ENCODE measurements around the gene MTHFD1L. TPM values are rescaled to one million over a fixed set of nuclear protein-coding genes. Genes with fewer than 3 reads are reported as not detected.
A peak's percentile ranks its signal among the peaks of the same experiment; 100 is the strongest.

MTHFD1L gene
- total RNA-seq, 2 experiments from 2014 or later = 155 to 158 TPM

DNA sequence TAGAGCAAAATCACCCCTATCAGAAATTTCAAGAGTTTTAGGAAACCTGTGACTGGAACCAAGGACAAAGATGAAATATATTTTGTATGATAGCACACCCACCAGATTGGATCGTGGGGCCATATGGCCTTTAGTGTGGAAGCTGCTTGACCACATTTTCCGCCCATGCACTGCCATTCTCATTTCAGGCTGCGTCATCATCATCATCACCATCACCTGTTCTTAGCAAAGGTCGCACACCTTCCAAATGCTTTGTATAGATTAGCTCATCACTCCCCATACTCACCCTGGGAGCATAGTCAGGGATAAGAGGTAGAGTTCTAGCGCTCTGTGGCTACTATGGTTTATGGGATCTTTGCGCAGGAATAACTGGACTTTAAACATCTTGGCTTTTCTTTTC, 185.7 kb downstream of the MTHFD1L start:
- ChIA-PET POLR2A (no interaction called here), CTCF (interaction anchor here (0.8 kb wide), 1 partner anchor 25 kb away, joined by 3 read pairs; no protein-coding TSS in a partner anchor)
- Mint-ChIP-seq H3K4me3 (no peak overlapping the region), H3K36me3 (ENCODE audit: low read depth) (peaks cover 59% of the 10 kb centered on the region), H3K27me3 (no peaks in the 10 kb centered on the region), H3K27ac (peak overlapping the region; percentile 12), H3K4me1 (ENCODE audit: low read depth) (peaks cover 4% of the 10 kb centered on the region), H3K9me3 (peaks cover 5% of the 10 kb centered on the region)
- intact Hi-C loops (cut with micrococcal nuclease) = no loop called here
- ATAC-seq = peak; percentile 30
- TF ChIP-seq, protein P1, sequence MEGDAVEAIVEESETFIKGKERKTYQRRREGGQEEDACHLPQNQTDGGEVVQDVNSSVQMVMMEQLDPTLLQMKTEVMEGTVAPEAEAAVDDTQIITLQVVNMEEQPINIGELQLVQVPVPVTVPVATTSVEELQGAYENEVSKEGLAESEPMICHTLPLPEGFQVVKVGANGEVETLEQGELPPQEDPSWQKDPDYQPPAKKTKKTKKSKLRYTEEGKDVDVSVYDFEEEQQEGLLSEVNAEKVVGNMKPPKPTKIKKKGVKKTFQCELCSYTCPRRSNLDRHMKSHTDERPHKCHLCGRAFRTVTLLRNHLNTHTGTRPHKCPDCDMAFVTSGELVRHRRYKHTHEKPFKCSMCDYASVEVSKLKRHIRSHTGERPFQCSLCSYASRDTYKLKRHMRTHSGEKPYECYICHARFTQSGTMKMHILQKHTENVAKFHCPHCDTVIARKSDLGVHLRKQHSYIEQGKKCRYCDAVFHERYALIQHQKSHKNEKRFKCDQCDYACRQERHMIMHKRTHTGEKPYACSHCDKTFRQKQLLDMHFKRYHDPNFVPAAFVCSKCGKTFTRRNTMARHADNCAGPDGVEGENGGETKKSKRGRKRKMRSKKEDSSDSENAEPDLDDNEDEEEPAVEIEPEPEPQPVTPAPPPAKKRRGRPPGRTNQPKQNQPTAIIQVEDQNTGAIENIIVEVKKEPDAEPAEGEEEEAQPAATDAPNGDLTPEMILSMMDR (IDR thresholded peaks at IDR 0.05) = no peak
- DNase-seq = peak; percentile 42

DNA sequence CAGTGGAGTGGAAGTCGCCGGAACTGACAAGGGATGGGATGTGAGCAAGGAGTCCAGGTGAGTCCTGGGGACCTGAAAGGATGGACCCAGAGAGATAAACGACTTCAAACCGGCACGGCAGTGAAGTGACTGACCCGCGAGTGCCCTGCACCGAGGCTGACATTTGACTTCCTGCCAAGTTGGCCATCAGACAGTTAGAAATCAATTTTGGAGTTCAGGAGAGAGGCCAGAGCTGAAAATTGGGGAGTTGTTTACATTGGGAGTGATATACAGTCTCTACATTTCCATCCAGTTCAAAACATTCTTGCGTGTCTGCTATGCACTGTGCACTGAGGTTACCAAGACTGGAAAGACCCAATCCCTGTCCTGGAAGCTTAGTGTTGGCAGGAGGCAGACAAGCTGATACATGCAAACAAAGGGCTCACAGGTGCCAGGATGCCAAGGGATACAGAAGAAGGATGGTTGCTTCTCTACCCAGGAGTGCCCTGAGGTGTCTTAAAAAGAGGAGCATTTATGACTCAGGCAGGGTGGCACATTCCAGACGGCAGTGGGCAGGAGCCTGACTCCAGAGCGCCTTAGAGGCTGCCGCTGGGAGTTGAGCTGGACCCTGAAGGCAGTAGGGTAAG, 186.6 kb downstream of the MTHFD1L start:
- TF ChIP-seq, protein P1 (IDR thresholded peaks at IDR 0.05) = no peak
- ChIA-PET CTCF (no interaction called here), POLR2A (no interaction called here)
- Mint-ChIP-seq H3K4me3 (no peak overlapping the region), H3K4me1 (ENCODE audit: low read depth) (peaks cover 4% of the 10 kb centered on the region), H3K27ac (no peak overlapping the region), H3K27me3 (no peaks in the 10 kb centered on the region), H3K9me3 (peaks cover 5% of the 10 kb centered on the region), H3K36me3 (ENCODE audit: low read depth) (peaks cover 57% of the 10 kb centered on the region)
- intact Hi-C loops (cut with micrococcal nuclease) = no loop called here
- DNase-seq = no peak
- no peak for ATAC-seq

DNA sequence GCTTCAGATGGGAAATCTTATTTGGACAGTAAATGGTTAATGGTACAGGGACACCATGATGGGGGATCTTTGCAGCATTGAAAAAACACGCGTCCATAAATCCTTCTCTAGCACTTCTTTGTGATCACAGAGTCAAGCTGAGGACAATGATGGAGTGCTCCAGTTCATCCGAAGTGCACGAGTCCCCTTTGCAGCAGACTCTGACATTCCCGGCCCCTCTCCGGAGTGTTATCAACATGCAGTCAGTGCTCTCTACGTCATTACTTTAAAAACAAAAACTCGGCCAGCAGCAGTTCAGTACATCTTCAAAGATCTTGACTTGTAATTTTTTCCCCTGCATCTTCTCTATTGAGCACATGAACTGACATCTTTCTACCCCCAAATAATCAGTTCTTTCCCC, 188.8 kb downstream of the MTHFD1L start:
- POLR2A ChIA-PET = no interaction called here
- H3K4me1 Mint-ChIP-seq (ENCODE audit: low read depth) = peaks cover 4% of the 10 kb centered on the region
- H3K9me3 Mint-ChIP-seq = no peaks in the 10 kb centered on the region
- intact Hi-C loops (cut with micrococcal nuclease) = no loop called here
- no peak overlapping the region for H3K27ac Mint-ChIP-seq
- TF ChIP-seq, protein P1 (IDR thresholded peaks at IDR 0.05) = no peak
- ATAC-seq (no peak), DNase-seq (no peak)
- no peaks in the 10 kb centered on the region for H3K27me3 Mint-ChIP-seq
- CTCF ChIA-PET = interaction anchor here (1.5 kb wide), 1 partner anchor 270 kb away, joined by 8 read pairs; no protein-coding TSS in a partner anchor
- peaks cover 42% of the 10 kb centered on the region for H3K36me3 Mint-ChIP-seq (ENCODE audit: low read depth)
- H3K4me3 Mint-ChIP-seq = no peak overlapping the region

DNA sequence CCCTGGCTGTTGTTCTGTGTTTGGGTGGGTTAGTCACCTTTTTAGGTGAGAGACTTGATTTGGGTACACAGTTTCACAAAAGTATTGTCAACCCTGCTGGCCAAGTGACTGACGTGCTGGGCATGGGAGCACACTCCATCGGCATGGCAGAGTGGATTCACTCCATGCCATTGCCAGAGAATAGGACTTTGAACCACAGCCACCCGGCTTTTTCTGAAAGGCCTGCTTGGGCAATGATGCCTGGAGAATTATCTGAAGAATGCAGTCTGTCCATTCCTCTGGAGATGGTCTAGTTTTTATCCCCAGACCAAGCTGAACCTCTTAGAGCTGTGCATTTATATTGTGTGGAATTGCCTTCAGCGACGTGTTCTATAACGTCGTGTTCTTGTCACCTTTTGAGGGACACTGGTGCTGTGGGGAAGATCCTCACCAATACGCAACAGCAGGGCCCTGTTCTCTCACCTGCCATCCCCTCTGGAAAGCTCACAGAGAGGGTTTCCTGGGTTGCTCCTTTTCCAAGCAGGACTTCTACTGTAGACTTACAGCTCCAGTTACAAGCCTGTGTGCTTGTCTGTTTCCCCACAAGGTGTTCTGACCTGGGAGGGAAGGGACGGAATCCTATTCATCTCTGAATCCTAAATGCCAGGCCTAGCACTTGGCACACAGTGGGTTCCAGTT, 190.9 kb downstream of the MTHFD1L start:
- Mint-ChIP-seq H3K27ac (no peak overlapping the region), H3K36me3 (ENCODE audit: low read depth) (peaks cover 32% of the 10 kb centered on the region), H3K9me3 (no peaks in the 10 kb centered on the region), H3K4me3 (no peak overlapping the region), H3K27me3 (no peaks in the 10 kb centered on the region), H3K4me1 (ENCODE audit: low read depth) (no peaks in the 10 kb centered on the region)
- ChIA-PET POLR2A (no interaction called here), CTCF (interaction anchor here (0.8 kb wide), 1 partner anchor 9 kb away, joined by 3 read pairs; no protein-coding TSS in a partner anchor)
- DNase-seq = no peak
- intact Hi-C loops (cut with micrococcal nuclease) = no loop called here
- TF ChIP-seq, protein P1 (IDR thresholded peaks at IDR 0.05) = no peak
- ATAC-seq = no peak

DNA sequence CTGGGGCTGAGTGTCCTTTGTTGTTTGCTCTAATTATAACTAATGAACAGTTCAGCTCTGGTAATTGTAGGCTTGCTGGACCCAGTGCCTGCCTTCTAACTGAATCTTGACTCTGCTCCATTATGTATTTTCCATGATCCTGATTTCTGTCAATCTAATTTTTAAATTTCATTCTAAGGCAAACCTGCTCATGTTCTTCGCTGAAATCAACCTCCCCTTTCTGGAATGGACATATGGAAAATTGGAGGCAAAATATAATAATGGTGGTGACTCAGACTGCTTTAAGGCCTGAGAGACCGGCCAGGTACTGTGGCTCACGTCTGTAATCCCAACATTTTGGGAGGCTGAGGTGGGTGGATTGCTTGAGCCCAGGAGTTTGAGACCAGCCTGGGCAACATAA, 191.6 kb downstream of the MTHFD1L start:
- DNase-seq (no peak), ATAC-seq (no peak)
- Mint-ChIP-seq H3K36me3 (ENCODE audit: low read depth) (peaks cover 29% of the 10 kb centered on the region), H3K27me3 (no peaks in the 10 kb centered on the region), H3K4me3 (no peak overlapping the region), H3K9me3 (no peaks in the 10 kb centered on the region), H3K27ac (no peak overlapping the region), H3K4me1 (ENCODE audit: low read depth) (no peaks in the 10 kb centered on the region)
- ChIA-PET POLR2A (no interaction called here), CTCF (interaction anchor here (0.8 kb wide), 1 partner anchor 9 kb away, joined by 3 read pairs; no protein-coding TSS in a partner anchor)
- TF ChIP-seq, protein P1 (IDR thresholded peaks at IDR 0.05) = no peak
- intact Hi-C loops (cut with micrococcal nuclease) = no loop called here

All from activated CD8-positive, alpha-beta T cell treated with anti-CD3 and anti-CD28 coated beads for 36 hours (primary cell).